Metanephros (tissue), 2 donors: ENCODE data around the gene NPFFR1. TPM values are rescaled to one million over a fixed set of nuclear protein-coding genes. Genes with fewer than 3 reads are reported as not detected.

Experiments
- small RNA-seq: library from RNA; depleted of rRNA; stranded (forward); fragments of <200 nt; gene quantifications from one replicate; pipeline ENCODE3, GENCODE V24; 2014; ENCODE audit warnings: low replicate concordance
- total RNA-seq: library from RNA; depleted of rRNA; stranded (reverse); fragments of >200 nt; gene quantifications from one replicate; pipeline ENCODE4 v1.2.3, GENCODE V29; 2014

The NPFFR1 gene
- 0.06 TPM for total RNA-seq

DNA sequence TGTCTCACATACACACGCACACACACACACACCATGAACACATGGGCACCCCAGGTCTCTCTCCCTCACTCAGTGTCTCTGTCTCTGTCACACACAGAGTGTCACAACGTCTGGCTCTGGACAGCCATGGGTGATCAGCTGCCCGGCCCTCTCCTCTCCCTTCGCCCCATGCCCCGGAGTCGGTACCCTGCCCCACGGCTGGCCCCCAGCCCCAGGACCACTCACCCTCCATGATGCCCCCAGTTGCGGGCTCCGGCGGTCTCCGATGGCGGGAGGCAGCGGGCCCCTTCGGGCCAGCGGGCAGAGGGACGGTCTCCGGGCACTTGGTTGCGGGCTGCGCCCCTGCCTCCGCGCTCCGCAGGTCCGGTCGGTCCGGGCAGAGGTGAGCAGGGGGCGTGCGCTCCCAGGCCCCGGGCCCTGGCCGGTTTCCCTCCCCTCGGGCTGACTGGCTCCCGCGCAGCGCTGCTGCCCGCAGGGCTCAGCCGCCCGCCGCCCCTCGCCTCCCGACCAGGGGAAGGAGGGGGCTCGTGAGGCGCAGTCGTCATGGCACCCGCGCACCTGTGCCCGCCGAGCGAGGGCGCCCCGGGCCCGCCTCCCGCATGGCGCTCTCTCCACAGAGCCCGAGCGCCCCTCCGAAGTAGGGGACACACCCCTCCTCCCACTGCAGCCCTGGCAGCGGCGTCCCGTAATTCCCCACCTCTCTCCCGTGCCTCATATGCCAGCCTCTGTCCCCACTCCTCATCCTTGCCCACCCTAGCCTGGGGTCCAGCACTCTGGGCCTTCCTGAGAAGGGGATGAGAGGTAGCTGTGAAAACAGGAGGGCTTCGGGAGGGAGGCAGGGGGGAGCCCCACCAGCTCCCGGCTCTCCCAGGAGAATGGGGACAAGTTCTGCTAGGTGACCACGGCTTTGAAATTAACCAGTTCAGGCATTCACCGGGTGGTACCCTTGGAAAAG lies at the start of gene NPFFR1:
NPFFR1 (minus strand) TSS at position 560 of the 955 bp plus-strand sequence; CDS start at position 232, 328 bp downstream.

DNA sequence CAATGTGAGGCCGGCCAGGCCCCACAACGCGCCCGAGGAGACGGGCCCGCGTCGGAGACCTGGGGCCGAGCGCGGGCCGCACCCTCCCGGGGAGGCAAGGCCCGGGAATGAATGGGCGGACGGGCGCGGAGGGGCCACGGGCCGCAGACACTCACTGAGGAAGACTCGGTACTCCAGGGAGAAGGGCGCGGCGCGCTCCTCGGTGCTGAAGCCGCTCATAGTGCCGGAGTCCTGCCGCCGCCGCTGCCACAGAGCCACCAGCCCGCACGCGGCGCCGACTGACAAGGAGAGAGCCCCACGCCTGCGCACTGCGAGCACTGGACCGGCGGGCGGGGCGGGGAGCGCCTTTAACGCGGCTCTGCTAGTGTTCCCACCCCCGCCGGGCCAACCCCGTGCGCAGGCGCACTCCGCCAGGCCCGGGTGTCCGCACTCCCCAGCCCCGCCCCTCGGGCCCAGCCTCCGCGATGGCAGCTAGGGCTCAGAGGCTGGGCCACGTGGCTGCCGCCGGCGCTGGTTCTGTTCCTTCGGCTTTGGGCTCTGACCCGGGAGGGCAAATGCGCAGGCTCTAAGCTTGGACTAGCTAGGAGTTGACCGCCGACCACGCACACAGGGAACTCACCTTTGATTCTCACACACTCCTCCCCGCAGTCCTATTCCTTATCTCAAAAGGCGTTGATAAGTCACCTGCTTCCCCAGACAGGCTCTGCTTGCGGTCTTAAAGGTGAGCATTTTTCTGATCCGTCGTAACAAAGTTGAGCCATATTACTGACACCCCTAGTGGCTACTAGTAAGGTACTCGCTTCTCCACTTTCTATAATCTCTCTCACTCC lies 50.5 kb downstream of the NPFFR1 start, which contains the start of gene PPA1:
PPA1 (minus strand) TSS at position 321 of the 830 bp plus-strand sequence; CDS start at position 219, 102 bp downstream.

Small RNA genes lying within 50 kb of the gene (small RNA-seq; reads per million reads assigned to genes)
- not detected for gene RPS25P9

Other genes with a start within 250 kb of the NPFFR1 start
- gene MACROH2A2, start 231.2 kb downstream of the NPFFR1 start, total RNA-seq = 39.4 TPM
- 3.8 TPM for gene AIFM2, start 151.2 kb downstream of the NPFFR1 start, total RNA-seq
- gene TYSND1, start 137.3 kb downstream of the NPFFR1 start, total RNA-seq = 16.0 TPM
- gene SAR1A, start 113.5 kb downstream of the NPFFR1 start, total RNA-seq = 85.1 TPM
- 56.8 TPM for gene PPA1, start 50.6 kb downstream of the NPFFR1 start, total RNA-seq
- 15.7 TPM for gene LRRC20, start 98.6 kb upstream of the NPFFR1 start, total RNA-seq
- gene EIF4EBP2, start 120.1 kb upstream of the NPFFR1 start, total RNA-seq = 48.2 TPM
- gene NODAL, start 157.7 kb upstream of the NPFFR1 start, total RNA-seq = not detected
- gene PALD1, start 194.8 kb upstream of the NPFFR1 start, total RNA-seq = 18.1 TPM